NCI-H345 (cell line): Measurements from ENCODE around the gene CXCL14.
"Not testable (repeated sequence)": the region's sequence is repeated elsewhere in the genome, so short reads cannot be mapped to it uniquely, and the experiment has no call there.

Experiments used
- DNase-seq: peaks from one replicate; lab custom pipeline; 2025; lab: John Stamatoyannopoulos, UW

The CXCL14 gene

GRCh38 chr5:135543001-135543484 is 35.7 kb downstream of the CXCL14 start:
- DNase-seq = no peak

GRCh38 chr5:135541807-135542502 is 36.8 kb downstream of the CXCL14 start:
- DNase-seq = no peak

DNA sequence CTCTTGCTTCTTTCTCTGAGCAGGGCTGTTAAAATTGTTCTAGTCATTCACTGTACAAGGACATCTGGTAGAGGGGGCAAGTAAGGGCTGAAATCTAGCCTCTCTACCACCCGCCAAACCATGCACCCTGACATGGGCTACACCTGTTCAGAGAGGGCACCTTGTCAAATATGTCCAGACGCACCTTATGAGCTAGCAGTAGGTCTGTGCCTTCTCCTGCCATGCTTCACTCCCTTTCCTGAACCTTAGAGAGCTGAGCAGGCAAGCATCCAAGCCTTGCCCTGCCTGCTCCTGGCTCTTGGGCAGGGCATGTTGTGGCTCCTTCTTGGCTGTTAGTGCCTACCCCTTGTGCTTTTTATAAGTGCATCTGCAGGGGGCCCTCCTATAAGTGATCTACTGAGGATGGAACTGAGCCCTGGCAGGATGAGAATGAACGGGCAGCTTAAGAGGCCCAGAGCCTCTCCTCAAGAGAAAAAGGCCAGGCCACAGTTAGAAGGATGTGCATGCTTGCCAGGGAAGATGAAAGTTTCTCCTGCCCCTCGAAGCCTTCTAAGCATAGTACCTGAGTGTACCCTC is 39.3 kb downstream of the CXCL14 start:
- no peak for DNase-seq

GRCh38 chr5:135538261-135538660 is 40.5 kb downstream of the CXCL14 start:
- DNase-seq = no peak

DNA sequence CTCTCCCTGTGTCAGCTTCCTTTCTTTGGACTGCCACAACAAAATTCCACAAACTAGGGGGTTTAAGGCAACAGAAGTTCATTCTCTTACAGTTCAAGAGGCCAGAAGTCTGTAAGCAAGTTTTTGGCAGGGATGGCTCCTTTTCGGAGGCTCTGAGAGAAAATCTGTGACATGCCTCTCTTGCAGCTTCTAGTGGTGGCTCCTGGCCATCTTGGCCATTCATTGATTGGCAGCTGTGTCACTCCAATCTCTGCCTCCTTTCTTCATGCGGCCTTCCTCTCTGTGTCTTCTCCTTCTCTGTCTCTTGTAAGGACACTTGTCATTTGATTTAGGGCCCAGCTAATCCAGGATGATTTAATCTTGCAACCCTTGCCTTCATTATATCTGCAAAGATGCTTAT is 41.0 kb downstream of the CXCL14 start:
- no peak for DNase-seq

DNA sequence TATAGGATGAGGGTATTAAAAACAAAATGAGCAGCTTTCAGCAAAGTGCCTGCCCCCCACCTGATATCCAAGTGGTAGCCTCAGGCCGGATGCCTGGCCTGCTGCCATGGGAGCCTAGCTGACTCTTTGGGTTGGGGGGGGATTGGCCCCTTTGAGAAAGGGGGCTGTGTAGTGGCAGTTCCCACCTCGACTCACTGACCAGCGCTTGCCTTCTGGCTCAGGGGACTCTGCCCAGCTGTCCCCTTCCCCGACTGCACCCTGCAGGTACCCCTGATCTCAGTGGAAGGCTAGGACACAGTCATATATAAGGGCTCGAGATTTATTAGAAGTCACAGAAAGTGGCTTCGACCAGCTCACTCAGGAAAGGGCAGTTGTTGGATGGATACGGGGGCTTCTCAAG is 41.5 kb downstream of the CXCL14 start:
- DNase-seq = no peak

GRCh38 chr5:135535820-135536801 is 42.7 kb downstream of the CXCL14 start, which contains the start of gene NEUROG1:
Gene NEUROG1 (minus strand): TSS chr5:135535964. CDS start chr5:135535690, 274 bp downstream.
- DNase-seq = peak; percentile 17

- DNase-seq = no peak
Observed at GRCh38 chr5:135535420-135535819, 43.4 kb downstream of the CXCL14 start.

DNA sequence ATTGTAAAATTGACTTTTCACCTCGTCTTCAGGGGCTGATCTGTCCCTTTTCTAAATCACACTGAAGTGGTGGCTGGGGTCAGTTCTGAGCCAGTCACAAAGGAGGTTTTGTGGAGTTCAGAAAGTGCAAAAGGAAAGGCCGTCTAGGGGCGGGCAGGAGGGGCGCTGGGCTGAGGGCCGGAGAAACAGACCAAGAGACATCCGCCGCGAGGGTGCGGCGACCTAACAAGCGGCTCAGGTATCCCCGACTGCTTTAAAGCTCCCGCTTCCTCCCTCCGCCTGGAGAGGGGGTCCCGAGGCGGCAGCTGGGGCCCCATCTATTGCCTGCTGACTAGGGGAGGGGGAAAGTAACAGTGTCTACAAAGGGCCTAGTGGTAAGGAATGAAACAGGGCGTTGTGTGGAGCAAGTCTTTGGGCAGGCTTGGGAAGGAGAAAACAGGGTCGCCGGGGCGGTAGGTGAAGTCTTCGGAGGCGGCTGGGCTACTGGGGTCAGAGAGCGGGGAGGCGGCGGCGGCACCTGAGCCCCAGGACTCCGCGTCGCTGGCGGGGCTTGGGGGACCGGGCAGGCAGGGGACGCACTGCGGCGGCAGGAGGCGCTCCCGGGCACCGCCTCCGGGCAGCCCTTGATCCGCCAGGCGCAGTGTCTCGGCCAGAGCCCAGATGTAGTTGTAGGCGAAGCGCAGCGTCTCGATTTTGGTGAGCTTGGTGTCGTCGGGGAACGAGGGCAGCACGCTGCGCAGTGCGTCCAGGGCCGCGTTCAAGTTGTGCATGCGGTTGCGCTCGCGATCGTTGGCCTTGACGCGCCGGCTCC is 44.0 kb downstream of the CXCL14 start:
- DNase-seq = peak; percentile 8

DNA sequence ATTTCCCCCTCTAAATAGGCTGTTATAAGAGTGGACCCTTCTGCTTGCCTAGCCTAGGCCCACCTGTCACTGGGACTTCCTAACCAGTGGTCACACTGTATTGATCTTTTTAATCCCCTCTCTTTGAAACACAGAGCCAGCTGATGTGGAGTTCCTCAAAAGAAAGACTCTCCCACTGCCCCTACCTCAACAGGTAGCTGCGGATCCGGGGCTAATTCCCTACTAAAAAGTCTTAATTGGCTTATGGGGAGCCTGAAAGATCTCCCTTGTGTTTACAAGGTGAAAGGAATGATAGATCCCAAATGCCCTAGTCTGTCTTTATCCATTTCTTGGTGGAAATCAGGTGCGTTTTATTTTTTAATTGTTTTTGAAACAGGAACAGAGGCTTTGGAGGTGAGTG is 45.0 kb downstream of the CXCL14 start:
- no peak for DNase-seq

GRCh38 chr5:135533334-135533733 is 45.5 kb downstream of the CXCL14 start:
- no peak for DNase-seq

GRCh38 chr5:135529576-135529975 is 49.2 kb downstream of the CXCL14 start:
- DNase-seq = not testable (repeated sequence)

GRCh38 chr5:135526924-135527323 is 51.9 kb downstream of the CXCL14 start:
- DNase-seq = no peak

DNA sequence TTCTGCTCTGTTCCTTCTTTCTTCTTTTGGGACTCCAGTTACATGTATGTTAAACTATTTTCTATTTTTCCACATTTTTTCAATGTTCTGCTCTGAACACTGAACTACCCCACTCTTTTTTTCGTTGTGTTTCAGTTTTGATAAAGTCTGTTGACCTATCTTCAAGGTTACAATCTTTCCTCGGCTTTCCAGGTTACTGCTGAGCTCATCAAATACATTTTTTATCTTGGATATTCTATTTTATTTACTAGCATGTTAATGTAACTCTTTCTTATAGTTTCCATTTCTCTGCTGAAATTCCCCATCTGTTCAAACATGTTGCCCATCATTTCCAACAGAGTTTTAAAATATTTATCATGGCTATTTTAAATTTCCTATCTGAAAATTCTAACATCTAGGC is 56.8 kb downstream of the CXCL14 start:
- DNase-seq = no peak
